IPS-15b (cell line): Measurements from ENCODE around the gene DENND2A.
"Not testable (repeated sequence)": the region's sequence is repeated elsewhere in the genome, so short reads cannot be mapped to it uniquely, and the experiment has no call there.

Source experiments
- H3K27me3 ChIP-seq: one replicate; pipeline ENCODE4 v1.6.1; 2013; ENCODE audit warnings: low read length; ENCODE audit not compliant: control insufficient read depth, insufficient read depth
- H3K36me3 ChIP-seq: one replicate; pipeline ENCODE4 v1.6.1; 2013; ENCODE audit warnings: low read length; ENCODE audit not compliant: control insufficient read depth, insufficient read depth
- H3K4me1 ChIP-seq: one replicate; pipeline ENCODE4 v1.6.1; 2013; ENCODE audit warnings: mild to moderate bottlenecking, low read length; ENCODE audit not compliant: control insufficient read depth, insufficient read depth
- H3K4me3 ChIP-seq: one replicate; pipeline ENCODE4 v1.5.1; 2013; ENCODE audit warnings: low read depth, low read length
- H3K9ac ChIP-seq: one replicate; pipeline ENCODE4 v1.6.1; 2013; ENCODE audit warnings: low read depth, mild to moderate bottlenecking, low read length
- H3K9me3 ChIP-seq: one replicate; pipeline ENCODE4 v1.6.1; 2013; ENCODE audit warnings: mild to moderate bottlenecking, low read length; ENCODE audit not compliant: control insufficient read depth, insufficient read depth

Gene DENND2A

DNA sequence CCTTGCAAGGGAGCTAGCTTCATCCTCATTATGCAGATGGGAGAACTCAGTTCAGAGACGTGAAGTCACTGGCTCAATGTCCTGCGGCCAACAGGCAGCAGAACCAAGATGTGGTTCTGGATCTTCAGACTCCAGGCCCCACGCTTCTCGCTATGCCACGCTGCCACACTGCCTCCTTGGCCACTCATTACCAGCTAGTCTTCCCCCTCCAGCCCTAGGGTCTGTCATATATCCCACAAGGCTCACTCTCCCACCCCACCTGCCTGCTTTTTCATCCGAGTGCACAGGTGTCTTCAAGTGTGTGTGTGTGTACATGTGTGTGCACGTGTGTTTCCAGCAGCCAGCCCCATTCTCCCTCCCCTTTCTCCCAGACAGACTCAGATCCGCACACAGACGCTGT is 53.4 kb downstream of the DENND2A start:
- Histone ChIP-seq H3K4me1 (no peaks in the 10 kb centered on the region), H3K4me3 (no peak overlapping the region), H3K36me3 (no peaks in the 10 kb centered on the region), H3K9ac (no peak overlapping the region), H3K27me3 (no peaks in the 10 kb centered on the region), H3K9me3 (no peaks in the 10 kb centered on the region)

- Histone ChIP-seq H3K36me3 (no peaks in the 10 kb centered on the region), H3K9me3 (no peaks in the 10 kb centered on the region), H3K4me1 (no peaks in the 10 kb centered on the region), H3K4me3 (no peak overlapping the region), H3K9ac (no peak overlapping the region), H3K27me3 (no peaks in the 10 kb centered on the region)
Observed at GRCh38 chr7:140586516-140586915, 54.1 kb downstream of the DENND2A start.

GRCh38 chr7:140585333-140585732 is 55.3 kb downstream of the DENND2A start:
- H3K27me3 ChIP-seq, result no peaks in the 10 kb centered on the region
- no peak overlapping the region for H3K4me3 ChIP-seq
- no peaks in the 10 kb centered on the region for H3K36me3 ChIP-seq
- no peak overlapping the region for H3K9ac ChIP-seq
- H3K4me1 ChIP-seq, result no peaks in the 10 kb centered on the region
- H3K9me3 ChIP-seq, result no peaks in the 10 kb centered on the region

DNA sequence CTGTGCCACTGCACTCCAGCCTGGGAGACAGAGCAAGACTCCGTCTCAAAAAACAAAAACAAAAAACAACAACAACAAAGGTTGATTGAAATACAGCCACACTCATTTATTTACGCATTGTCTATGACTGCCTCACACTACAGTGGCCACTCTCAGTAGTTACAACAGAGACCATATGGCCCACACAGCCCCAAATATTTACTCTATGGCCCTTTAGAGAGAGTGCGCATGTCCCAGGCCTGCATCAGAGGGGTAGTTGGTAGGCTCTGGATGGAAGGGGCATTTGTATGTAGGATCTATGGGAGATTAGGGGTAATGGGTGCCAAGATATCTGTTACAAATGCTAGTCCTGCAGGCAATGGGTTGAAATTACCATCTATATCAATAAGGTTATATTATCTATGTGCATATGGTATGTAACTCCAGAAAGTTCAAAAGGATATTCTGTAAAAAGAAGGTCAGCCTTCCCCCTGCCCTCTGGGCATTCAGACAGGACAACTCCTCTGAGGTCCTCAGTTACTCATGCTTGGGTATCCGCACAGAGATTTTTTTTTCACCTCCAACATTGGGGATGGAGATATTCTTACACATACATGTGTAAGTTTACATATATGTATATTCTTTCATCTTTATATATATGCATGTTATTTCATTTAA is 56.3 kb downstream of the DENND2A start:
- Histone ChIP-seq H3K36me3 (no peaks in the 10 kb centered on the region), H3K27me3 (no peaks in the 10 kb centered on the region), H3K4me1 (no peaks in the 10 kb centered on the region), H3K4me3 (no peak overlapping the region), H3K9ac (no peak overlapping the region), H3K9me3 (no peaks in the 10 kb centered on the region)

GRCh38 chr7:140581411-140581810 is 59.2 kb downstream of the DENND2A start:
- Histone ChIP-seq H3K4me3 (no peak overlapping the region), H3K36me3 (no peaks in the 10 kb centered on the region), H3K9me3 (no peaks in the 10 kb centered on the region), H3K9ac (no peak overlapping the region), H3K27me3 (no peaks in the 10 kb centered on the region), H3K4me1 (no peaks in the 10 kb centered on the region)

GRCh38 chr7:140577651-140578050 is 63.0 kb downstream of the DENND2A start:
- H3K27me3 ChIP-seq, result no peaks in the 10 kb centered on the region
- H3K9me3 ChIP-seq, result no peaks in the 10 kb centered on the region
- H3K4me3 ChIP-seq, result no peak overlapping the region

GRCh38 chr7:140576589-140576988 is 64.0 kb downstream of the DENND2A start:
- no peaks in the 10 kb centered on the region for H3K9me3 ChIP-seq
- H3K9ac ChIP-seq, result no peak overlapping the region
- peaks cover 3% of the 10 kb centered on the region for H3K36me3 ChIP-seq
- H3K4me3 ChIP-seq, result no peak overlapping the region
- H3K4me1 ChIP-seq, result no peaks in the 10 kb centered on the region
- no peaks in the 10 kb centered on the region for H3K27me3 ChIP-seq

More at GRCh38 chr7:140577651-140578050, 63.0 kb downstream of the DENND2A start:
- no peak overlapping the region for H3K9ac ChIP-seq
- H3K4me1 ChIP-seq, result no peaks in the 10 kb centered on the region
- peaks cover 3% of the 10 kb centered on the region for H3K36me3 ChIP-seq

DNA sequence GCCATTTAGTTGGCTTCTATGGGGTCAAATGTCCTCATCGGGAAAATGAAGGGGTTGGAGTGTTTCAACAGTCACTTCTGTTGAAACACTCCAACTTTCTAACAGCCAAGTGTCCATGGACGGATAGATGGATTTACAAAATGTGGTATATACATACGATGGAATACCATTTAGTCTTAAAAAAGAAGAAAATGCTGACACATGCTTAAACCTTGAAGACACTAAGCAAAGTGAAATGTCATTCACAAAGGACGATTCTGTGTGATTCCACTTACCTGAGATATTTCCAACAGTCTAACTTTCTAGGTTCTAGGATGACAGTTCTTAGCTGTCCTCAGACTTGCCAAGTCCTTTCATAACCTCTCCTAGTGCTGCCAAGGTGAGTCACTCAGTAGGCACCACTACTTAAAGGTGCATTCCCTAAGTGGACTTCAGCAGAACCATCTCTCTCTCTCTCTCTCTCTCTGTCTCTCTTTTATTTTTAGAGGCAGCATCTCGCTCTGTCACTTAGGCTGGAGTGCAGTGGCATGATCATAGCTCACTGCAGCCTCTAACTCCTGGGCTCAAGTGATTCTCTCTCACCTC is 69.0 kb downstream of the DENND2A start:
- H3K27me3 ChIP-seq, result no peaks in the 10 kb centered on the region

GRCh38 chr7:140570120-140570519 is 70.5 kb downstream of the DENND2A start:
- Histone ChIP-seq H3K27me3 (no peaks in the 10 kb centered on the region), H3K36me3 (peaks cover 5% of the 10 kb centered on the region), H3K9me3 (no peaks in the 10 kb centered on the region), H3K4me3 (no peak overlapping the region), H3K4me1 (no peaks in the 10 kb centered on the region), H3K9ac (no peak overlapping the region)

More for the DNA sequence above, 69.0 kb downstream of the DENND2A start:
- H3K36me3 ChIP-seq, result peaks cover 5% of the 10 kb centered on the region
- no peak overlapping the region for H3K4me3 ChIP-seq
- no peaks in the 10 kb centered on the region for H3K9me3 ChIP-seq
- no peak overlapping the region for H3K9ac ChIP-seq
- no peaks in the 10 kb centered on the region for H3K4me1 ChIP-seq

DNA sequence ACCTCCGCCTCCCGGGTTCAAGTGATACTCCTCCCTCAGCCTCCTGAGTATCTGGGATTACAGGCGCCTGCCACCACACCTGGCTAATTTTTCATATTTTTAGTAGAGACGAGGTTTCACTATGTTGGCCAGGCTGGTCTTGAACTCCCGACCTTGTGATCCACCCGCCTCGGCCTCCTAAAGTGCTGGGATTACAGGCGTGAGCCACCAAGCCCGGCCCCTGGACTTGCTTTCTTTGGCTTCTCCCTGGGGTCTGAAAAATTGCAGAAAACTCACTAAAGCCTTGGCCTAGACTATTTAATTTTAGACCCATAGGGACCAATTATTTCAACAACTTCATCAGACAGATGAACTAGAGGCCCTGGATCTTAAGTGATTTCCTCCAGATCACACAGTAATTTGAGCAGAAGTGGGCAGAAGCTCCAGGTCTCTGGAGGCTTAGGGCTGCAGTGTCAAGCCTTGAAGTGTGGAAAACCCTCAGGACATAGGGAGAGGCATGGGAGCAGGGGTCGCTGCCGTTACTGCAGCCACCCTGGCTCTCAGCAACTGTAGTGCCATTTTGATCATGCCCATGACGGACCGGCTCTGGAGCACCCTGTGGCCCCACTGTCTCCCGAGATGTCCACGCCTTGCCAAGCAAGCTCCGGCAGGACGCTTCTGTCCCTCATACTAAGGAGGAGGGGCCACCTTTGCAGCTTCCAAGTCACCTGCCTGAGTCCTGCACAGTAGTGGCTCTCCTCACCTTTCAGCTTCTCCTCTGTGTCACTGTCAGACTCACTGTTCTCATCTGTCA is 72.4 kb downstream of the DENND2A start:
- Histone ChIP-seq H3K4me3 (no peak overlapping the region), H3K4me1 (peaks cover under 1% of the 10 kb centered on the region), H3K36me3 (peaks cover 5% of the 10 kb centered on the region), H3K9me3 (no peaks in the 10 kb centered on the region), H3K9ac (no peak overlapping the region), H3K27me3 (no peaks in the 10 kb centered on the region)

DNA sequence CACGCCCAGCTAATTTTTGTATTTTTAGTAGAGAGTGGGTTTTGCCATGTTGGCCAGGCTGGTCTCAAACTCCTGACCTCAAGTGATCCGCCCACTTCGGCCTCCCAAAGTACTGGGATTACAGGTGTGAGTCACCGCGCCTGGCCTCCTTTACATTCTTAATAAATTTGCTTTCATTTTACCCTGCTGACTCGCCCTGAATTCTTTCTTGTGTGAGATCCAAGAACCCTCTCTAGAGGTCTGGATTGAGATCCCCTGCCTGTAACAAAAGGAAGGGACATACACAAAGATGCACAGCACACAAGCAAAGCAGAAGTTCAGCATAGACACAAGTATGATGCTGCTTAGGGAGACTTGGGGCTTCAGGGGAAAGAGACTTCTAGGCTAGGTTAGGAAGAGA is 74.4 kb downstream of the DENND2A start:
- H3K27me3 ChIP-seq, H3K9ac ChIP-seq, H3K4me3 ChIP-seq: not testable (repeated sequence)

GRCh38 chr7:140565761-140566160 is 74.9 kb downstream of the DENND2A start:
- H3K9ac ChIP-seq, H3K4me1 ChIP-seq, H3K27me3 ChIP-seq, H3K36me3 ChIP-seq, H3K4me3 ChIP-seq, H3K9me3 ChIP-seq: not testable (repeated sequence)

More for the DNA sequence above, 74.4 kb downstream of the DENND2A start:
- H3K4me1 ChIP-seq, H3K9me3 ChIP-seq, H3K36me3 ChIP-seq: not testable (repeated sequence)
